ENCODE data around the gene ARPC5. TPM values are rescaled to one million over a fixed set of nuclear protein-coding genes. Genes with fewer than 3 reads are reported as not detected.

ARPC5 gene
- total RNA-seq, 2 experiments from 2014 or later, result 130 to 136 TPM

- no peak overlapping the region for H3K27ac Mint-ChIP-seq
- no peak for DNase-seq
- no peaks in the 10 kb centered on the region for H3K9me3 Mint-ChIP-seq
- no peaks in the 10 kb centered on the region for H3K36me3 Mint-ChIP-seq
- H3K4me1 Mint-ChIP-seq, result peaks cover 4% of the 10 kb centered on the region
- peaks cover 6% of the 10 kb centered on the region for H3K27me3 Mint-ChIP-seq
- no peak overlapping the region for H3K4me3 Mint-ChIP-seq
These were observed 62.9 kb downstream of the ARPC5 start for GRCh38 chr1:183572721-183573120.

DNA sequence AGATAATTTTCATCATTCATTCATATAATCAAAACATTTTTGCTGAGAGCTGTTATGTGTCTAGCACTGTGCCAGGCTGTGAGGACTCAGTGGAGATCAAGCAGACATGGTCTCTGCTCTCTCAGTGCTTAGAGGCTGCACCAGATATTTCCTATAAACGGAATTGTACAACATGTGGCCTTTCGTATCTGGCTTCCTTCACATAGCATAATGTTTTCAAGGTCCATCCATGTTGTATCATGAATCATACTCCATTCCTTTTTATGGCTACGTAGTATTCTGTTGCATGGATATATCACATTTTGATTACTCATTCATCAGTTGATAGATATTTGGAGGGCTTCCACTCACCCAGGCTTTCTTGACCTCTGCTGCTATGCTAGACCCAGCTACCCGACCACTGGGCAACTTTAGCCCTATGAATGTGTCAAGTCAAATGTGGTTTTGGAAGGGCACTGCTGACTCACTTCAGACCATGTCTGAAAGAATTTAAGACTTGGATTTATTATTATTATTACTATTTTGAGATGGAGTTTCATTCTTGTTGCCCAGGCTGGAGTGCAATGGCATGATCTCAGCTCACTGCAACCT, 63.8 kb downstream of the ARPC5 start:
- peaks cover 6% of the 10 kb centered on the region for H3K27me3 Mint-ChIP-seq
- H3K27ac Mint-ChIP-seq, result no peak overlapping the region
- no peak for DNase-seq
- H3K4me1 Mint-ChIP-seq, result peaks cover 9% of the 10 kb centered on the region
- no peaks in the 10 kb centered on the region for H3K9me3 Mint-ChIP-seq
- H3K36me3 Mint-ChIP-seq, result no peaks in the 10 kb centered on the region
- no peak overlapping the region for H3K4me3 Mint-ChIP-seq

Other genes with a start within 250 kb of the ARPC5 start
- not detected for gene NMNAT2, start 217.4 kb downstream of the ARPC5 start, total RNA-seq
- gene SMG7, start 163.3 kb downstream of the ARPC5 start, total RNA-seq, result 10 to 100 TPM; 61.4 to 65.1 TPM
- 1 to 10 TPM; 4.0 to 5.4 TPM for gene NCF2, start 45.3 kb downstream of the ARPC5 start, total RNA-seq
- gene APOBEC4, start 17.5 kb upstream of the ARPC5 start, total RNA-seq, result not detected
- 1 to 10 TPM; 1.6 to 1.7 TPM for gene RGL1, start 169.3 kb upstream of the ARPC5 start, total RNA-seq